Stromal cell of bone marrow (primary cell): ENCODE measurements around the gene VPS39.
A peak's percentile ranks its signal among the peaks of the same experiment; 100 is the strongest.

Experiments
- DNase-seq: peaks from one replicate; pipeline ENCODE4 v3.0.0-alpha.2; 2012; ENCODE audit warnings: low read depth

The VPS39 gene

GRCh38 chr15:42201801-42202200 is 6.3 kb downstream of the VPS39 start:
- no peak for DNase-seq

- no peak for DNase-seq
Measured at GRCh38 chr15:42199126-42199525, 9.0 kb downstream of the VPS39 start.

- no peak for DNase-seq
Measured at GRCh38 chr15:42198516-42198915, 9.6 kb downstream of the VPS39 start.

DNA sequence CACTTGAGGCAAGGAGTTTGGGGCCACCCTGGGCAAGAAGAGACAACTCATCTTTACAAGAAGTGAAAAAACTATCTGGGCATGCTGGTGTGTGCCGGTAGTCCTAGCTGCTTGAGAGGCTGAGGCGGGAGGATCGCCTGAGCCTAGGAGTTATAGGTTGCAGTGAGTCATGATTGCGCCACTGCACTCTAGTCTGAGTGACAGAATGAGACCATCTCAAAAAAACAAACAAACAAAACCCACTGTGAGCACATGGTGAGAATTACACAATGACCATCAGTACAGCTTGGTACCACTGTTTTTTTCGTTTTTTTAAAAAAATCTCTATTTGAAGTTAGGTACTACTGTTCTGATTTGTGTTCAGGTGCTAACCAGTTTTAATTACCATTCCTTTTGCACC is 13.6 kb downstream of the VPS39 start:
- peak; percentile 18 for DNase-seq

DNA sequence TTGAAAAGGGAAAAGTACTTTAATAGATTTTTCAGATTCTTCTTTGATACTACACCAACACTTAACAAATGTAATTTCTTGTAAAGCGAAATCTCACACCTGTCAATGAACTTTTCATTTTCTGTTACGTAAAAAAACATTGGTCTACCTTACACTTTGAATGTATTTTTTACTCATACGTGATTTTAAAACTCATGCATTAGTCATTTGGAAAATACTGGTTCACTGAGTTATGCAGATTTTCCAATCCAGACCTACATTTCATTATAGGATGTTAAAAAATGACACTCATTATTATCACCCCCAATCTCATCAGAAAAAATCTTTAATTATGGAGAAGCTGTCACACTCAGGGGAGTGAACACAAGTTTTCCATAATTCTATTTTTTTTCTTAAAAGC is 14.7 kb downstream of the VPS39 start:
- no peak for DNase-seq

- DNase-seq: no peak
Measured at GRCh38 chr15:42191610-42192346, 16.3 kb downstream of the VPS39 start.

DNA sequence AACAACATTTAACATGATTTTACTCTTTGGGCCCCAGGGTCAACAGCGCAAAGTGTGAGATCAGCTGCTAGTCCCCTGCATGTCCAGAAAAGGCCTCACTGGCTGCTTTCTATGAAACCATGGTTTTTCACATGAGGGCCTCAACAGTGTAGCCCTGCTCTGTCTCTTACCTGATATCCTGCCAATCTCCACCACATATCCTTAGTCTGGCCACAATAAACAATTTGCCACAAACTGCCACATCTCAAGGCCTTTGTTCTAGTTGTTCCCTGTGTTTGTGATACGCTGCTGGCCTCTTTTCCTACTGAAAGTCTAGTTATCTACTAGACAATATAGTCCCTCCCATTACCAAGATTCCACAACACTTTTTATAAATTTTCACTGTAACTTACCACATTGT is 17.7 kb downstream of the VPS39 start:
- no peak for DNase-seq

GRCh38 chr15:42185801-42186200 is 22.3 kb downstream of the VPS39 start:
- no peak for DNase-seq

- DNase-seq: no peak
Measured at GRCh38 chr15:42184736-42185135, 23.4 kb downstream of the VPS39 start.

DNA sequence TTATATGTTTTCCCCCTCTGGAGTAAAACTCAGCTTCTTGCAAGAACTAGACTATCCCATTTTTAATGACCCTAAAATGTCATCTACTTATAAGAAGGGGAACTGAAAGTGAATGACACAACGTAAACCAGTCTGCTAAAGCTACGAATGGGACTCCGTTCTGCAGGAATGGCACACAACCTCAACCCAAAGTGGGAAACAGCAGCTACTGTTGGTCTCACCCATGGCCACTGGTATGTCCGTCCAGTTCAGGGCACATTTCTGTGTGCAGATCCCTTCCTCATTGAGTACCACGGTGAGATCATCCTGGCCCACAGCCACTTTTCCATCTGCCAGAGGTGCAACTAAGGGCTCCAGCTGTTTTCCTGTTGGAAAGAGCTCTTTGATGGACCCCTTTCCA is 23.8 kb downstream of the VPS39 start:
- no peak for DNase-seq

DNA sequence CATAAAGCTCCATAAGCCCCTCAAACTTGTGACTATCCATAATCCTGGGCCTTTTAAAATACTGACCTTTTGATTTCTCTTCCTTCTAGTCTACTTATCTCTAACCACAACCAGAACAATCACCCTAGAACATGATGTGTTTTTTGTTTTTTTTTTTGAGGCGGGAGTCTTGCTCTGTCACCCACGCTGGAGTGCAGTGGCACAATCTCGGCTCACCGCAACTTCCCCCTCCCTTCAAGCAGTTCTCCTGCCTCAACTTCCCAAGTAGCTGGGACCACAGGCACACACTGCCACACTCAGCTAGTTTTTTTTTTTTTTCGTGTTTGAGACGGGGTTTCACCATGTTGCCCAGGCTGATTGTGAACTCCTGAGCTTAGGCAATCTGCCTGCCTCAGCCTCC is 25.1 kb downstream of the VPS39 start:
- DNase-seq: no peak

DNA sequence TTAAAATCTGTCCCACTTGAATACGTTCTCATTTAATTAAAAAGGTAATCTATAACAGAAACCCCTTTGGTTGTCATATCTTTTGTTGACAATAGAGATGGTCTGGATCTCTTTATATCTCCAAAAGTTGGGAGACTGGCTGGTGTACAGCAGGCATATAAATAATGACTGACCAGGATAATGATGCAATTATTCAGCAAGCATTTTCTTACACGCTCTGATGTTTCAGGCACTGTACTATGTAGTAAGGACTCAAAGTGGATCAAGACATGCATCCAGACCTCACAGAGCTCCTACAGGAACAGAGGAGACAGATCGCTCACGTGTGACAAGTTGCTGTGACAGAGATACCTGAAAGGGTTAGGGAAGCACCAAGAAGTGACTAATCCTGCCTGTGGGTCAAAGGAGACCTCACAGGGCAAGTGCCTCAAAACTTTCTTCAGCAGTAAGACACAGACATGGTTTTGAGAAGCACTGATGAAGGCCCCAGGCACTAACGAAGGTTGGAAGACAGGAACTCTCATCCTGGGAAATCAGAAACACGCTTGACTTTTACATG is 25.7 kb downstream of the VPS39 start:
- DNase-seq: no peak

DNA sequence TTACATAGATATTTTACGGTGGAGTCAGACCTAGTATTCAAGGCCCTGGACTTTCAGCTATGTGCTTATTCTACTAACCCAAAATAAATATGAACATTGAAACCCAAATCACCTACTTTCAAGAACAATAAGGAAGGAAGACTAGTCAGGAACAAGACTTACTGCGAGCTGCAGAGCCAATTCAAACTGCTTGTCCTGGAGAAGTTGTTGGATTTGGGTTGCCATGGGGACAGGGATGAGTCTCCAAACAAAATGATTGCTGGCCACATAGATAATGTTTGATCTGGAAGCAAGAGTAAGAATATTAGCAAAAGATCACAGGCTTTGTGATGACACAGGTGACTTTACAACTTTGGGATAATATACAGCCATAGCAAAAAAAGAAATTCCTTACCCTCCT is 30.0 kb downstream of the VPS39 start:
- no peak for DNase-seq

DNA sequence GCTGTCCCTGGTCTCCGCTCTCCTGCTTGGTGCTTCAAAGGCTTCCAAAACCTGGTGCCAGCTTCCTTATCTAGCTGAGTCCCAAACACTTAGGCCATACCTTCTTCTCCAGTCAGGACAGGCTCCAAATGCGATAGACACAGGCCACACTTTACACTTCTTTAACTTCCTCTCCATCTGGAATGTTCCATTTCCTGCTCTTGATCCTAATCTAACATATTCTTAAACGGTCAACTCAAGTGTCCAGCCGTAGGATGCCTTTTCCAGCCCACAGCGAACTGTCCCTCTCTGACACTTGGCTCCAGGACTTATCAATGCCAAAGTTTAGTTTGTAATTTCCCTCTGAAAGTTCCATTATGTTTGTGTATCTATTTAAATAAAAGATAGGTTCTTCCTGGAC is 32.4 kb downstream of the VPS39 start:
- DNase-seq: no peak

GRCh38 chr15:42172475-42172874 is 35.6 kb downstream of the VPS39 start:
- no peak for DNase-seq

DNA sequence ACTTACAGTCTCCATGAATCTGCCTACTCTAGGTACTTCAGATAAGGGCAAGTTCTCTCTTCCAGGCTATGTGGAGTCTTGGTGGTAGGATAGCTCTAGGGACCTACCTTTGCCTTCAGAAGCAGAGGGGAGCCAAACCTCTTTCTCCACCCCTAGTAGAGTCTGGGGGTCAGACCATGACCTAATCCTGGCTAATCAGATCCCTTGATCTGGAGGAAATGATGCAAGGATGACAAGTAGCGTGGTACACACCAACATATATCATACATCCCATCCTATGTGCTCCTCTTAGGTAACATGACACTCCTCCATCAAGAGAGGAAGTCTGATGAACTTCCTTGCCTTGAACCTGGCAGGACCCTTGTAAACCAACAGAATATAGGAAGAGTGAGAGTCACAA is 36.3 kb downstream of the VPS39 start:
- DNase-seq: no peak

- DNase-seq: no peak
Measured at GRCh38 chr15:42171122-42171521, 37.0 kb downstream of the VPS39 start.

DNA sequence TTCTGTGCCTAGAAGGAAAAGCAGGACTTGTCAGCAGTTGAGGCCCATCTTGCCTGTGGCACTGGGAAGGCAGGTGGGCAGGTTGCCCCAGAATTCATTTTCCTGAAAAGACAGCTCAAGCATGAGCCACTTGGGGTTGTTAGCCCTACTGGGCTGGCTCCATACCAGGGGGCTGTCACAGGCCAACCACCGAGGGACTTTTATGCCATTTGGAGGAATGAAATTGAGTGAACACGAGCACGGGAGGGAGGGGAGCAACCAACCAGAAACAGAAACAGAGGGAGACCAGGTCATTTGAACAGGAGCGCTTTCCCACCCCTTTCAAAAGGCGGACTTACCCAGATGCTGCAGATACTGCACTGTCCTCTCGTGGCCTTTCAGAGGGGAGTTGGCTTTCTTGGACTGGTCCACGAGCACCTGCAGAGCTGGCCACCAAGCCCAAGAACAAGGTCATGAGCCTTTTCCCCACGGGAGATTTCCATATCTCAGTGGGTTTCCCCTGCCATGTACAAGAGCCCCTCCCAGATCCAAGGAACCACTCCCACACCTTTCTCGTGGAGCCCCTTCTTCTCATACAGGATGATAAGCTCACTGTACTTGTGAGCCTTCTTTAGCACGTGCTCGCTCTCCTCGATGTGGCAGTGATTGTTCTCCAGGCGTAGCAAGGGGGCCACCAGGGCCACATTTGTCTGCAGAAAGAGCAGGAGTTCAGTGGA is 41.7 kb downstream of the VPS39 start:
- DNase-seq: no peak

GRCh38 chr15:42165106-42165505 is 43.0 kb downstream of the VPS39 start:
- peak; percentile 3 for DNase-seq

DNA sequence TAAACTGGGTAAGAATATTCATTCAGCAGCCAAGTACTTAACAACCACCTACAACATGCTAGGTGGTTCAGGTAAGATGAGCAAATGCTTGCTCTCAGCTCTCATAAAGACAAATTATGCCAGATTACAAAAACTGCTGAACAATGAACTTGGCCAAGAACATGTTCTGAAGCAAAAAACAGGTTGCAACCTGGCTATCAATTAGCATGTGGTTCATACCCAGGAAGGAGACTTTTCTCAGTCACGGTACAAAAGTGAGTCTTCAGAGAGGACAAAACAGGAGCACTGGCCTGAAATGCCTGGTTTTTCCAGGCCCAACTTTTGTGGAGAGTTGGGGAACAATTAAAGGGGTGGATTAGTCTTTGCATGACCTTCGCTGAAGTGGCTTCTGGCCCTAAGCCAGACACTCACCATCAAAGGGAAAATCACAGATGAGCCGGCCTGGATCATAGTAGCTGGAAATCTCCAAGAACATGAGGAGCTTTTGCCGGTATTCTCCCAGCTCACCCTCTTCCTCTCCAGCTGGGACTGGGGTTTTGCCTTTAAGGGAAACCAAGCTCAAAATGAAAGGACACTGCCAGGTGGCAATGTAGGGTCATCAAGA is 44.1 kb downstream of the VPS39 start:
- DNase-seq: no peak

GRCh38 chr15:42163291-42163690 is 44.8 kb downstream of the VPS39 start:
- DNase-seq: no peak

GRCh38 chr15:42160136-42160535 is 48.0 kb downstream of the VPS39 start:
- no peak for DNase-seq

- DNase-seq: no peak
Measured at GRCh38 chr15:42159381-42160015, 48.6 kb downstream of the VPS39 start.
